Activated CD8-positive, alpha-beta memory T cell treated with anti-CD3 and anti-CD28 coated beads, Interleukin-2, amount 50 U/mL, for 24 hours (primary cell): ENCODE results near the gene CNBP.

Experiments used
- DNase-seq: peaks from one replicate; pipeline ENCODE4 v3.0.0-alpha.2; 2020; ENCODE audit errors: extremely low read depth

The CNBP gene

GRCh38 chr3:129131465-129132088 is 52.1 kb downstream of the CNBP start:
- DNase-seq = no peak

GRCh38 chr3:129130291-129130813 is 53.3 kb downstream of the CNBP start:
- DNase-seq = no peak

- no peak for DNase-seq
These were observed 55.1 kb downstream of the CNBP start for GRCh38 chr3:129128357-129129155.

- DNase-seq = no peak
These were observed 56.9 kb downstream of the CNBP start for GRCh38 chr3:129126726-129127280.

GRCh38 chr3:129123314-129124060 is 60.2 kb downstream of the CNBP start:
- no peak for DNase-seq

- DNase-seq = no peak
These were observed 61.2 kb downstream of the CNBP start for GRCh38 chr3:129122412-129123011.

GRCh38 chr3:129121792-129122411 is 61.8 kb downstream of the CNBP start, which contains the start of gene RAB43:
RAB43 (minus strand) TSS chr3:129121804; CDS start chr3:129121489, 315 bp downstream.
- DNase-seq = peak; percentile 70

- no peak for DNase-seq
These were observed 62.5 kb downstream of the CNBP start for GRCh38 chr3:129121016-129121791.

- peak; percentile 81 for DNase-seq
These were observed 63.3 kb downstream of the CNBP start for GRCh38 chr3:129120254-129121004.

- no peak for DNase-seq
These were observed 64.2 kb downstream of the CNBP start for GRCh38 chr3:129119365-129120100.

- DNase-seq = no peak
These were observed 65.0 kb downstream of the CNBP start for GRCh38 chr3:129118745-129119144.
